ENCODE measurements around the gene CRABP1. TPM values are rescaled to one million over a fixed set of nuclear protein-coding genes. Genes with fewer than 3 reads are reported as not detected.

Gene CRABP1
- total and polyA plus RNA-seq, 3 donors from 2014 or later = 0.74 to 2.4 (median 1.1) TPM

GRCh38 chr15:78322724-78323521 lies 17.2 kb upstream of the CRABP1 start:
- no peaks in the 10 kb centered on the region for H3K36me3 ChIP-seq (ENCODE audit: low read depth, missing control alignments)
- no peak overlapping the region for H3K27ac ChIP-seq
- H3K9me3 ChIP-seq = no peaks in the 10 kb centered on the region
- intact Hi-C loops (cut with DNase I; ENCODE audit: low total_unique reads) = no loop called here
- DNase-seq = no peak
- H3K27me3 ChIP-seq = no peaks in the 10 kb centered on the region
- TF ChIP-seq, protein P1, sequence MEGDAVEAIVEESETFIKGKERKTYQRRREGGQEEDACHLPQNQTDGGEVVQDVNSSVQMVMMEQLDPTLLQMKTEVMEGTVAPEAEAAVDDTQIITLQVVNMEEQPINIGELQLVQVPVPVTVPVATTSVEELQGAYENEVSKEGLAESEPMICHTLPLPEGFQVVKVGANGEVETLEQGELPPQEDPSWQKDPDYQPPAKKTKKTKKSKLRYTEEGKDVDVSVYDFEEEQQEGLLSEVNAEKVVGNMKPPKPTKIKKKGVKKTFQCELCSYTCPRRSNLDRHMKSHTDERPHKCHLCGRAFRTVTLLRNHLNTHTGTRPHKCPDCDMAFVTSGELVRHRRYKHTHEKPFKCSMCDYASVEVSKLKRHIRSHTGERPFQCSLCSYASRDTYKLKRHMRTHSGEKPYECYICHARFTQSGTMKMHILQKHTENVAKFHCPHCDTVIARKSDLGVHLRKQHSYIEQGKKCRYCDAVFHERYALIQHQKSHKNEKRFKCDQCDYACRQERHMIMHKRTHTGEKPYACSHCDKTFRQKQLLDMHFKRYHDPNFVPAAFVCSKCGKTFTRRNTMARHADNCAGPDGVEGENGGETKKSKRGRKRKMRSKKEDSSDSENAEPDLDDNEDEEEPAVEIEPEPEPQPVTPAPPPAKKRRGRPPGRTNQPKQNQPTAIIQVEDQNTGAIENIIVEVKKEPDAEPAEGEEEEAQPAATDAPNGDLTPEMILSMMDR (IDR thresholded peaks at IDR 0.05) = no peak
- TF ChIP-seq POLR2A (IDR thresholded peaks at IDR 0.05) = no peak
- 82 to 86% methylated on average over 17 to 19 of the region's 19 CpGs for WGBS, 2 donors
- no peak overlapping the region for H3K4me3 ChIP-seq
- no peaks in the 10 kb centered on the region for H3K4me1 ChIP-seq

DNA sequence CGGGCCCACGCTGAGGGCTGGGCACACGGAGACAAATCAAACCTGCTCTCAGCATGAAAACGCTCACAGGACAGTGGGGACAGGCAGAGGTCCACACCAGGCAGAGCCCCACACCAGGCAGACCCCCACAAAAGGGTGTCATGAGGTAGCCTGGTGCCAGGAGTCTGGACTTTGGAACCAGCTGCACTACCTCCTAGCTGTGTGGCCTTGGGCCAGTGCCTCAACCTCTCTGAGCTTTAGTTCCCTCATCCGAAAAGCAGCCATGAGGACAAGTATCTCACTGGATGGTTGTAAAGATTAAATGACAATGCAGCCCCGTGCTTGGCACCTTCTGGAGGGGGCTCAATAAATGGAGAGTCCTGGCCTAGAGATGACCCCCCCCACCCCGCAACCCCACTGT lies 16.5 kb upstream of the CRABP1 start:
- Histone ChIP-seq H3K27ac (no peak overlapping the region), H3K27me3 (no peaks in the 10 kb centered on the region), H3K4me3 (no peak overlapping the region), H3K9me3 (no peaks in the 10 kb centered on the region), H3K4me1 (no peaks in the 10 kb centered on the region), H3K36me3 (ENCODE audit: low read depth, missing control alignments) (no peaks in the 10 kb centered on the region)
- no peak for TF ChIP-seq POLR2A (IDR thresholded peaks at IDR 0.05)
- TF ChIP-seq, protein P1 (IDR thresholded peaks at IDR 0.05) = no peak
- no peak for DNase-seq
- intact Hi-C loops (cut with DNase I; ENCODE audit: low total_unique reads) = no loop called here
- 81 to 94% methylated on average over 3 to 7 of the region's 7 CpGs for WGBS, 2 donors

- H3K4me3 ChIP-seq = no peak overlapping the region
- H3K36me3 ChIP-seq (ENCODE audit: low read depth, missing control alignments) = no peaks in the 10 kb centered on the region
- WGBS, 2 donors = 94 to 97% methylated on average over 5 of the region's 5 CpGs
- no peak overlapping the region for H3K27ac ChIP-seq
- intact Hi-C loops (cut with DNase I; ENCODE audit: low total_unique reads) = no loop called here
- H3K27me3 ChIP-seq = no peaks in the 10 kb centered on the region
- H3K9me3 ChIP-seq = no peaks in the 10 kb centered on the region
- no peak for TF ChIP-seq POLR2A (IDR thresholded peaks at IDR 0.05)
- TF ChIP-seq, protein P1 (IDR thresholded peaks at IDR 0.05) = no peak
- DNase-seq = no peak
- no peaks in the 10 kb centered on the region for H3K4me1 ChIP-seq
Measured at GRCh38 chr15:78324144-78324543, 16.0 kb upstream of the CRABP1 start.

DNA sequence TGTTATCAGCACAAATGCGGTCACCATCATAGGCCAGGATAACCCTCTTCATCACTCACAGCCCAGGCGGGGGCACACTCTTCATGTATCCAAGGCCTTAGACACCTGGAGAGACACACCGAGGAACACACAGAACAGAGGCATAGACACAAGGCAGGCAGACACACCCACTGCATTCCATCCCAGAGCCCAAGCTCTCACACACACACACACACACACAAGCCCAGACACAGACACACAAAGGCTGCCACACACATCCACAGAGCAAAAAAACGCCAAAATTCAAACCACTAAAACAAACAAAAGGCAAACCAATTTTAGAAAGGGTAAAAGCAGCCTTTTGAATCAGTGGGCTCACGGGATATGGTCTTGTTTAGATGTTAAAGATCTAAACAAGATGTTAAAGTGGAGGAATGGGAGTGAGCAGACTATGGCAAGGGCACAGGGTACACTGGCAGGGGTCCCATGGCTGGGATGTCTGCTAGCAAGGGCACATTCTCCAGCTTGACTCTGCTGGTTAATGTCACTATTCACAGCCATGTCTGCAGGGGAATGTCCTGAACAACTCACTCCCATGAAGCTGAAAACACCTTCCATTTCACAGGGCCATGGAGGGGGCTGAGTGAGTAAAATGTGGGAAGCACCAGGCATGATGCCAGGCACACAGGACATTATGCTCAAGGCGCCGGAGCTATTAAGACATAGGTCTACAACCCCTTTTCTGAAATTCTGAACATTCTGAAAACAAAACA lies 14.9 kb upstream of the CRABP1 start:
- TF ChIP-seq, protein P1 (IDR thresholded peaks at IDR 0.05) = no peak
- no peak for TF ChIP-seq POLR2A (IDR thresholded peaks at IDR 0.05)
- Histone ChIP-seq H3K27ac (no peak overlapping the region), H3K4me1 (no peaks in the 10 kb centered on the region), H3K9me3 (no peaks in the 10 kb centered on the region), H3K36me3 (ENCODE audit: low read depth, missing control alignments) (no peaks in the 10 kb centered on the region), H3K4me3 (no peak overlapping the region), H3K27me3 (no peaks in the 10 kb centered on the region)
- WGBS, 2 donors = 57 to 72% methylated on average over 7 of the region's 7 CpGs
- intact Hi-C loops (cut with DNase I; ENCODE audit: low total_unique reads) = no loop called here
- DNase-seq = no peak
